ENCODE results near the gene URGCP. TPM values are rescaled to one million over a fixed set of nuclear protein-coding genes. Genes with fewer than 3 reads are reported as not detected.

Gene URGCP
- total and polyA plus RNA-seq, 10 of the 15 experiments (the other 5 are each of a cell fraction or from before 2014, with no cell fraction given), result 2.0 to 29.7 (median 17.5) TPM

- TF ChIP-seq ATF3 (IDR thresholded peaks at IDR 0.05; ENCODE audit: borderline replicate concordance, extremely low read depth, low read depth, low read length) (peak; percentile 20; the same call in 1 of the 2 replicates), EGR1 (IDR thresholded peaks at IDR 0.05; ENCODE audit: borderline replicate concordance in 1 of 2, low read depth in 2 of 2, low read length in 2 of 2) (peak in 1 of 2 experiments; percentile 11; a peak in 1 of 3 replicates), TBL1XR1 (IDR thresholded peaks at IDR 0.05; ENCODE audit: low read depth, low read length) (no peak), IRF3 (IDR thresholded peaks at IDR 0.05) (no peak; the same call in 1 of the 2 replicates), RAD21 (IDR thresholded peaks at IDR 0.05; ENCODE audit: insufficient read depth, low read depth, low read length) (no peak), SP1 (IDR thresholded peaks at IDR 0.05; ENCODE audit: low read depth, low read length) (peak; percentile 29), NRF1 (conservative IDR thresholded peaks at IDR 0.05; ENCODE audit: low read depth, low read length) (peak; percentile 76), CEBPB (IDR thresholded peaks at IDR 0.05; ENCODE audit: borderline replicate concordance in 1 of 2, low read depth in 2 of 2, low read length in 2 of 2) (no peak), BCL11A (IDR thresholded peaks at IDR 0.05; ENCODE audit: low read depth, low read length) (no peak), PML (IDR thresholded peaks at IDR 0.05; ENCODE audit: low read length) (peak; percentile 95), TCF12 (IDR thresholded peaks at IDR 0.05; ENCODE audit: low read depth, low read length) (peak; percentile 60), FOS (IDR thresholded peaks at IDR 0.05; ENCODE audit: borderline replicate concordance, extremely low read depth, insufficient read length) (no peak), BACH1 (IDR thresholded peaks at IDR 0.05; ENCODE audit: borderline replicate concordance) (peak; percentile 84)
- TF ChIP-seq, protein P1, sequence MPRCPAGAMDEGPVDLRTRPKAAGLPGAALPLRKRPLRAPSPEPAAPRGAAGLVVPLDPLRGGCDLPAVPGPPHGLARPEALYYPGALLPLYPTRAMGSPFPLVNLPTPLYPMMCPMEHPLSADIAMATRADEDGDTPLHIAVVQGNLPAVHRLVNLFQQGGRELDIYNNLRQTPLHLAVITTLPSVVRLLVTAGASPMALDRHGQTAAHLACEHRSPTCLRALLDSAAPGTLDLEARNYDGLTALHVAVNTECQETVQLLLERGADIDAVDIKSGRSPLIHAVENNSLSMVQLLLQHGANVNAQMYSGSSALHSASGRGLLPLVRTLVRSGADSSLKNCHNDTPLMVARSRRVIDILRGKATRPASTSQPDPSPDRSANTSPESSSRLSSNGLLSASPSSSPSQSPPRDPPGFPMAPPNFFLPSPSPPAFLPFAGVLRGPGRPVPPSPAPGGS (IDR thresholded peaks at IDR 0.05; ENCODE audit: borderline replicate concordance, insufficient read depth, low read depth, low read length, poor library complexity, severe bottlenecking), result peak; percentile 31
- TF ChIP-seq, protein P2, sequence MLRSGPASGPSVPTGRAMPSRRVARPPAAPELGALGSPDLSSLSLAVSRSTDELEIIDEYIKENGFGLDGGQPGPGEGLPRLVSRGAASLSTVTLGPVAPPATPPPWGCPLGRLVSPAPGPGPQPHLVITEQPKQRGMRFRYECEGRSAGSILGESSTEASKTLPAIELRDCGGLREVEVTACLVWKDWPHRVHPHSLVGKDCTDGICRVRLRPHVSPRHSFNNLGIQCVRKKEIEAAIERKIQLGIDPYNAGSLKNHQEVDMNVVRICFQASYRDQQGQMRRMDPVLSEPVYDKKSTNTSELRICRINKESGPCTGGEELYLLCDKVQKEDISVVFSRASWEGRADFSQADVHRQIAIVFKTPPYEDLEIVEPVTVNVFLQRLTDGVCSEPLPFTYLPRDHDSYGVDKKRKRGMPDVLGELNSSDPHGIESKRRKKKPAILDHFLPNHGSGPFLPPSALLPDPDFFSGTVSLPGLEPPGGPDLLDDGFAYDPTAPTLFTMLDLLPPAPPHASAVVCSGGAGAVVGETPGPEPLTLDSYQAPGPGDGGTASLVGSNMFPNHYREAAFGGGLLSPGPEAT (IDR thresholded peaks at IDR 0.05; ENCODE audit: low read depth), result peak; percentile 22; the same call in 1 of the 2 replicates
- TF ChIP-seq, protein P3, sequence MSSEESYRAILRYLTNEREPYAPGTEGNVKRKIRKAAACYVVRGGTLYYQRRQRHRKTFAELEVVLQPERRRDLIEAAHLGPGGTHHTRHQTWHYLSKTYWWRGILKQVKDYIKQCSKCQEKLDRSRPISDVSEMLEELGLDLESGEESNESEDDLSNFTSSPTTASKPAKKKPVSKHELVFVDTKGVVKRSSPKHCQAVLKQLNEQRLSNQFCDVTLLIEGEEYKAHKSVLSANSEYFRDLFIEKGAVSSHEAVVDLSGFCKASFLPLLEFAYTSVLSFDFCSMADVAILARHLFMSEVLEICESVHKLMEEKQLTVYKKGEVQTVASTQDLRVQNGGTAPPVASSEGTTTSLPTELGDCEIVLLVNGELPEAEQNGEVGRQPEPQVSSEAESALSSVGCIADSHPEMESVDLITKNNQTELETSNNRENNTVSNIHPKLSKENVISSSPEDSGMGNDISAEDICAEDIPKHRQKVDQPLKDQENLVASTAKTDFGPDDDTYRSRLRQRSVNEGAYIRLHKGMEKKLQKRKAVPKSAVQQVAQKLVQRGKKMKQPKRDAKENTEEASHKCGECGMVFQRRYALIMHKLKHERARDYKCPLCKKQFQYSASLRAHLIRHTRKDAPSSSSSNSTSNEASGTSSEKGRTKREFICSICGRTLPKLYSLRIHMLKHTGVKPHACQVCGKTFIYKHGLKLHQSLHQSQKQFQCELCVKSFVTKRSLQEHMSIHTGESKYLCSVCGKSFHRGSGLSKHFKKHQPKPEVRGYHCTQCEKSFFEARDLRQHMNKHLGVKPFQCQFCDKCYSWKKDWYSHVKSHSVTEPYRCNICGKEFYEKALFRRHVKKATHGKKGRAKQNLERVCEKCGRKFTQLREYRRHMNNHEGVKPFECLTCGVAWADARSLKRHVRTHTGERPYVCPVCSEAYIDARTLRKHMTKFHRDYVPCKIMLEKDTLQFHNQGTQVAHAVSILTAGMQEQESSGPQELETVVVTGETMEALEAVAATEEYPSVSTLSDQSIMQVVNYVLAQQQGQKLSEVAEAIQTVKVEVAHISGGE (CRISPR knock-in tag; IDR thresholded peaks at IDR 0.05), result no peak
- TF ChIP-seq, protein P4, sequence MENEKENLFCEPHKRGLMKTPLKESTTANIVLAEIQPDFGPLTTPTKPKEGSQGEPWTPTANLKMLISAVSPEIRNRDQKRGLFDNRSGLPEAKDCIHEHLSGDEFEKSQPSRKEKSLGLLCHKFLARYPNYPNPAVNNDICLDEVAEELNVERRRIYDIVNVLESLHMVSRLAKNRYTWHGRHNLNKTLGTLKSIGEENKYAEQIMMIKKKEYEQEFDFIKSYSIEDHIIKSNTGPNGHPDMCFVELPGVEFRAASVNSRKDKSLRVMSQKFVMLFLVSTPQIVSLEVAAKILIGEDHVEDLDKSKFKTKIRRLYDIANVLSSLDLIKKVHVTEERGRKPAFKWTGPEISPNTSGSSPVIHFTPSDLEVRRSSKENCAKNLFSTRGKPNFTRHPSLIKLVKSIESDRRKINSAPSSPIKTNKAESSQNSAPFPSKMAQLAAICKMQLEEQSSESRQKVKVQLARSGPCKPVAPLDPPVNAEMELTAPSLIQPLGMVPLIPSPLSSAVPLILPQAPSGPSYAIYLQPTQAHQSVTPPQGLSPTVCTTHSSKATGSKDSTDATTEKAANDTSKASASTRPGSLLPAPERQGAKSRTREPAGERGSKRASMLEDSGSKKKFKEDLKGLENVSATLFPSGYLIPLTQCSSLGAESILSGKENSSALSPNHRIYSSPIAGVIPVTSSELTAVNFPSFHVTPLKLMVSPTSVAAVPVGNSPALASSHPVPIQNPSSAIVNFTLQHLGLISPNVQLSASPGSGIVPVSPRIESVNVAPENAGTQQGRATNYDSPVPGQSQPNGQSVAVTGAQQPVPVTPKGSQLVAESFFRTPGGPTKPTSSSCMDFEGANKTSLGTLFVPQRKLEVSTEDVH (IDR thresholded peaks at IDR 0.05; ENCODE audit: low read depth, partially characterized antibody), result no peak
These were observed 19.8 kb upstream of the URGCP start, which contains the start of gene UBE2D4 (continued) for GRCh38 chr7:43925984-43926797.
